Measurements from ENCODE around the gene SRPRB. TPM values are rescaled to one million over a fixed set of nuclear protein-coding genes. Genes with fewer than 3 reads are reported as not detected.
A peak's percentile ranks its signal among the peaks of the same experiment; 100 is the strongest.

The SRPRB gene
- total and polyA plus RNA-seq, 2 experiments from 2014 or later, result 25.6 to 36.0 TPM

- TF ChIP-seq ZNF462 (CRISPR knock-in tag; IDR thresholded peaks at IDR 0.05), result no peak
- no peak for TF ChIP-seq STAT1 (IDR thresholded peaks at IDR 0.05; ENCODE audit: unreplicated experiment)
- no peak for TF ChIP-seq EZH2 (IDR thresholded peaks at IDR 0.05; ENCODE audit: low read depth, unreplicated experiment)
- TF ChIP-seq CREB1 (CRISPR knock-in tag; IDR thresholded peaks at IDR 0.05; ENCODE audit: low read depth), result no peak
Observed at GRCh38 chr3:133769536-133769935, 36.1 kb upstream of the SRPRB start (continued).

- Histone ChIP-seq H3K36me3 (ENCODE audit: insufficient read depth) (no peaks in the 10 kb centered on the region), H3K4me2 (no peak overlapping the region), H3K4me3 (no peak overlapping the region), H4K20me1 (replicated peaks; ENCODE audit: insufficient read depth) (no peaks in the 10 kb centered on the region), H3F3A (replicated peaks; ENCODE audit: low read depth) (no peaks in the 10 kb centered on the region), H2AFZ (no peak overlapping the region), H3K27ac (ENCODE audit: low read depth) (no peak overlapping the region), H3K27me3 (ENCODE audit: insufficient read depth) (no peaks in the 10 kb centered on the region), H3K4me1 (ENCODE audit: insufficient read depth) (peaks cover 6% of the 10 kb centered on the region; the same call in 1 of the 2 replicates), H3K79me2 (replicated peaks; ENCODE audit: insufficient read depth) (no peaks in the 10 kb centered on the region), H3K9me2 (ENCODE audit: insufficient read depth) (peaks cover 10% of the 10 kb centered on the region)
- Mint-ChIP-seq H3K4me1 (peaks cover 8% of the 10 kb centered on the region), H3K4me3 (no peak overlapping the region), H3K27ac (no peak overlapping the region), H3K36me3 (ENCODE audit: low read depth) (no peaks in the 10 kb centered on the region), H3K27me3 (ENCODE audit: insufficient read depth, low read depth, poor library complexity) (peaks cover 4% of the 10 kb centered on the region), H3K9me3 (no peaks in the 10 kb centered on the region)
- peak; percentile 81 for ATAC-seq
- no peak for DNase-seq (ENCODE audit: low spot score)
- no peak for TF ChIP-seq EZH2 (IDR thresholded peaks at IDR 0.05; ENCODE audit: low read depth, unreplicated experiment)
- TF ChIP-seq JUNB (IDR thresholded peaks at IDR 0.05; ENCODE audit: unreplicated experiment), result no peak
- no peak for TF ChIP-seq ZNF114 (CRISPR knock-in tag; IDR thresholded peaks at IDR 0.05)
- no peak for TF ChIP-seq STAT1 (IDR thresholded peaks at IDR 0.05; ENCODE audit: unreplicated experiment)
Observed at GRCh38 chr3:133773732-133774131, 31.9 kb upstream of the SRPRB start.
